Muscle layer of duodenum (tissue), 2 donors: Measurements from ENCODE around the gene PTPN13.
"Not testable (repeated sequence)": the region's sequence is repeated elsewhere in the genome, so short reads cannot be mapped to it uniquely, and the experiment has no call there.

ENCODE experiments used
- H3K27ac ChIP-seq: one replicate; pipeline ENCODE4 v1.7.0; 2013; ENCODE audit warnings: mild to moderate bottlenecking, low read length
- H3K27me3 ChIP-seq: one replicate; pipeline ENCODE4 v1.7.0; 2013; ENCODE audit warnings: low read depth, mild to moderate bottlenecking, control low read depth, low read length
- H3K36me3 ChIP-seq, 2 donors: one replicate each; pipeline ENCODE4 v1.7.0; 2013; ENCODE audit warnings: low read length in 2 of 2, control low read depth in 1 of 2, mild to moderate bottlenecking in 1 of 2; ENCODE audit not compliant: insufficient read depth in 2 of 2, control insufficient read depth in 1 of 2
- H3K4me1 ChIP-seq, 2 donors: one replicate each; pipeline ENCODE4 v1.7.0; 2013; ENCODE audit warnings: low read length in 2 of 2, mild to moderate bottlenecking in 2 of 2, control low read depth in 1 of 2, moderate library complexity in 1 of 2; ENCODE audit not compliant: insufficient read depth in 2 of 2, control insufficient read depth in 1 of 2
- H3K4me3 ChIP-seq, 2 donors: one replicate each; pipeline ENCODE4 v1.7.0; 2013; ENCODE audit warnings: low read length in 2 of 2, low read depth in 1 of 2, mild to moderate bottlenecking in 1 of 2
- H3K9me3 ChIP-seq, 2 donors: one replicate each; pipeline ENCODE4 v1.7.0; 2013; ENCODE audit warnings: low read length in 2 of 2, control low read depth in 1 of 2, mild to moderate bottlenecking in 1 of 2; ENCODE audit not compliant: control insufficient read depth in 1 of 2
- donor health status: healthy.

Gene PTPN13

GRCh38 chr4:86679441-86679840 is 85.3 kb downstream of the PTPN13 start:
- H3K4me3 ChIP-seq: no peak overlapping the region
- no peak overlapping the region for H3K27ac ChIP-seq
- no peaks in the 10 kb centered on the region for H3K9me3 ChIP-seq
- H3K36me3 ChIP-seq: no peaks in the 10 kb centered on the region
- no peaks in the 10 kb centered on the region for H3K27me3 ChIP-seq
- no peaks in the 10 kb centered on the region for H3K4me1 ChIP-seq

GRCh38 chr4:86683167-86683566 is 89.1 kb downstream of the PTPN13 start:
- no peak overlapping the region for H3K4me3 ChIP-seq
- H3K27ac ChIP-seq: no peak overlapping the region
- H3K9me3 ChIP-seq: no peaks in the 10 kb centered on the region
- H3K27me3 ChIP-seq: no peaks in the 10 kb centered on the region
- no peaks in the 10 kb centered on the region for H3K36me3 ChIP-seq
- H3K4me1 ChIP-seq: no peaks in the 10 kb centered on the region

GRCh38 chr4:86683983-86684382 is 89.9 kb downstream of the PTPN13 start:
- Histone ChIP-seq H3K4me3 (no peak overlapping the region), H3K27ac (no peak overlapping the region), H3K36me3 (no peaks in the 10 kb centered on the region), H3K9me3 (no peaks in the 10 kb centered on the region), H3K27me3 (no peaks in the 10 kb centered on the region), H3K4me1 (no peaks in the 10 kb centered on the region)

- no peak overlapping the region for H3K4me3 ChIP-seq
- H3K36me3 ChIP-seq: no peaks in the 10 kb centered on the region
- H3K27me3 ChIP-seq: no peaks in the 10 kb centered on the region
- no peak overlapping the region for H3K27ac ChIP-seq
- H3K9me3 ChIP-seq: no peaks in the 10 kb centered on the region
- H3K4me1 ChIP-seq: no peaks in the 10 kb centered on the region
Measured at GRCh38 chr4:86685401-86685800, 91.3 kb downstream of the PTPN13 start.

GRCh38 chr4:86686741-86687140 is 92.6 kb downstream of the PTPN13 start:
- H3K4me3 ChIP-seq: no peak overlapping the region
- no peak overlapping the region for H3K27ac ChIP-seq
- no peaks in the 10 kb centered on the region for H3K9me3 ChIP-seq
- no peaks in the 10 kb centered on the region for H3K4me1 ChIP-seq
- H3K36me3 ChIP-seq: no peaks in the 10 kb centered on the region
- no peaks in the 10 kb centered on the region for H3K27me3 ChIP-seq

GRCh38 chr4:86688026-86688425 is 93.9 kb downstream of the PTPN13 start:
- no peaks in the 10 kb centered on the region for H3K27me3 ChIP-seq
- H3K36me3 ChIP-seq: no peaks in the 10 kb centered on the region
- no peak overlapping the region for H3K4me3 ChIP-seq
- H3K4me1 ChIP-seq: no peaks in the 10 kb centered on the region
- no peaks in the 10 kb centered on the region for H3K9me3 ChIP-seq
- no peak overlapping the region for H3K27ac ChIP-seq

GRCh38 chr4:86704601-86705000 is 110.5 kb downstream of the PTPN13 start:
- Histone ChIP-seq H3K9me3 (no peaks in the 10 kb centered on the region), H3K36me3 (peaks cover 0 to 4% of the 10 kb centered on the region in 2 donors), H3K27me3 (no peaks in the 10 kb centered on the region), H3K27ac (no peak overlapping the region), H3K4me3 (no peak overlapping the region), H3K4me1 (no peaks in the 10 kb centered on the region)

GRCh38 chr4:86706923-86707597 is 112.9 kb downstream of the PTPN13 start:
- H3K4me3 ChIP-seq: no peak overlapping the region
- H3K4me1 ChIP-seq: no peaks in the 10 kb centered on the region
- H3K36me3 ChIP-seq: peaks cover 0 to under 1% of the 10 kb centered on the region in 2 donors
- H3K27ac ChIP-seq: no peak overlapping the region
- H3K9me3 ChIP-seq: no peaks in the 10 kb centered on the region
- no peaks in the 10 kb centered on the region for H3K27me3 ChIP-seq

- Histone ChIP-seq H3K27ac (no peak overlapping the region), H3K36me3 (peaks cover 0 to 6% of the 10 kb centered on the region in 2 donors), H3K9me3 (no peaks in the 10 kb centered on the region), H3K4me3 (no peak overlapping the region), H3K27me3 (no peaks in the 10 kb centered on the region), H3K4me1 (no peaks in the 10 kb centered on the region)
Measured at GRCh38 chr4:86717651-86718050, 123.5 kb downstream of the PTPN13 start.

- H3K27ac ChIP-seq: no peak overlapping the region
- H3K4me3 ChIP-seq: no peak overlapping the region
- H3K36me3 ChIP-seq: peaks cover 0 to 6% of the 10 kb centered on the region in 2 donors
- H3K27me3 ChIP-seq: no peaks in the 10 kb centered on the region
- no peaks in the 10 kb centered on the region for H3K9me3 ChIP-seq
- no peaks in the 10 kb centered on the region for H3K4me1 ChIP-seq
Measured at GRCh38 chr4:86718152-86718551, 124.0 kb downstream of the PTPN13 start.

- not testable (repeated sequence) for H3K9me3 ChIP-seq
Measured at GRCh38 chr4:86719149-86719548, 125.0 kb downstream of the PTPN13 start.

GRCh38 chr4:86720508-86721068 is 126.5 kb downstream of the PTPN13 start:
- Histone ChIP-seq H3K9me3 (no peaks in the 10 kb centered on the region), H3K4me3 (no peak overlapping the region), H3K36me3 (peaks cover 0 to 10% of the 10 kb centered on the region in 2 donors), H3K27me3 (no peaks in the 10 kb centered on the region), H3K4me1 (no peaks in the 10 kb centered on the region), H3K27ac (no peak overlapping the region)

More at GRCh38 chr4:86719149-86719548, 125.0 kb downstream of the PTPN13 start:
- H3K36me3 ChIP-seq, H3K27ac ChIP-seq, H3K4me1 ChIP-seq, H3K27me3 ChIP-seq, H3K4me3 ChIP-seq: not testable (repeated sequence)
